K562 (cell line): ENCODE measurements around the gene FAM227A. TPM values are rescaled to one million over a fixed set of nuclear protein-coding genes. Genes with fewer than 3 reads are reported as not detected.
A peak's percentile ranks its signal among the peaks of the same experiment; 100 is the strongest.

Experiments used
- ATAC-seq: fragments of 200-7000 bp; cut with Tn5 transposase; 3 replicates; pipeline ENCODE4 v1.9.1; 2020; ENCODE audit warnings: moderate library complexity
- BruUV-seq: library from RNA; stranded (reverse); fragments of 400-500 nt; replicated peaks from 2 replicates; lab custom pipeline; 2021; lab: Mats Ljungman, UMichigan
- CTCF ChIA-PET: fragments of 300-600 bp; formaldehyde crosslinking; extraction: SDS; loops from one replicate; lab custom pipeline; 2021; ENCODE audit warnings: low intra/inter-chr PET ratio; lab: Yijun Ruan, JAX
- POLR2A ChIA-PET: fragments of 300-600, 350-650 bp; sonication (Branson Sonifier 250); formaldehyde crosslinking; extraction: SDS; loops from one replicate; lab custom pipeline; 2021; ENCODE audit warnings: antibody characterized with exemption, inconsistent platforms; lab: Yijun Ruan, JAX
- DNase-seq, 4 experiments: peaks; one replicate each; pipeline versions ENCODE4 v3.0.0 to v3.0.0-alpha.2; 2011 to 2018; ENCODE audit warnings: low spot score in 3 of 4, mixed read lengths in 3 of 4; ENCODE audit errors: extremely low read depth in 1 of 4
- FAIRE-seq: peaks from 2 replicates; lab custom pipeline; 2011; peaks lifted over from hg19 to GRCh38; lab: Jason Lieb, UNC
- H2AFZ ChIP-seq: 2 replicates; pipeline ENCODE4 v1.6.0; 2011; ENCODE audit warnings: low read depth, low read length, control low read depth, inconsistent platforms
- H3K27ac ChIP-seq: fragments of 200-600 bp; 3 replicates; pipeline ENCODE4 v1.8.0; 2011; ENCODE audit warnings: low read depth, mild to moderate bottlenecking, control low read depth, inconsistent platforms, low read length, moderate library complexity, mixed read lengths; ENCODE audit errors: extremely low read depth
- H3K27me3 ChIP-seq, 2 experiments: fragments of 300-600 bp in 1 of 2; 2 replicates in 1 of 2; 3 replicates in 1 of 2; pipeline versions ENCODE4 v1.6.0 to v1.8.0; 2011; ENCODE audit warnings: inconsistent platforms in 2 of 2, low read length in 2 of 2, mild to moderate bottlenecking in 1 of 2, mixed read lengths in 1 of 2, moderate library complexity in 1 of 2; ENCODE audit not compliant: control insufficient read depth in 2 of 2, insufficient read depth in 2 of 2
- H3K36me3 ChIP-seq: fragments of 300-600 bp; 3 replicates; pipeline ENCODE4 v1.8.0; 2011; ENCODE audit warnings: mild to moderate bottlenecking, low read length, inconsistent platforms; ENCODE audit not compliant: control insufficient read depth, insufficient read depth
- H3K4me1 ChIP-seq, 2 experiments: fragments of 200-600 bp in 1 of 2; replicated peaks in 1 of 2; 2 replicates in 1 of 2; 3 replicates in 1 of 2; pipeline versions ENCODE4 v1.5.1 to v1.8.0; 2011; ENCODE audit warnings: inconsistent platforms in 2 of 2, low read length in 2 of 2, mild to moderate bottlenecking in 1 of 2, mixed read lengths in 1 of 2, moderate library complexity in 1 of 2; ENCODE audit not compliant: control insufficient read depth in 2 of 2, insufficient read depth in 2 of 2
- H3K4me2 ChIP-seq: 2 replicates; pipeline ENCODE4 v1.6.1; 2011; ENCODE audit warnings: low read length, control low read depth, inconsistent platforms, mixed read lengths; ENCODE audit not compliant: insufficient read depth
- H3K4me3 ChIP-seq: fragments of 200-600 bp; sonication (generic), shearing (Covaris generic); 2 replicates; pipeline ENCODE4 v1.5.1; 2016; ENCODE audit warnings: control low read depth, inconsistent platforms
- H3K79me2 ChIP-seq: fragments of 200-600 bp; 3 replicates; pipeline ENCODE4 v1.8.0; 2011; ENCODE audit warnings: low read length, inconsistent platforms; ENCODE audit not compliant: control insufficient read depth, insufficient read depth
- H3K9ac ChIP-seq, 2 experiments: 2 replicates each; pipeline versions ENCODE4 v1.6.0 to v1.6.1; 2011; ENCODE audit warnings: low read depth in 2 of 2, low read length in 2 of 2, control low read depth in 1 of 2, inconsistent platforms in 1 of 2, mild to moderate bottlenecking in 1 of 2, mixed read lengths in 1 of 2; ENCODE audit not compliant: insufficient read depth in 1 of 2
- H3K9me1 ChIP-seq: one replicate; pipeline ENCODE4 v1.6.0; 2011; ENCODE audit warnings: inconsistent platforms, mild to moderate bottlenecking, low read length, moderate library complexity; ENCODE audit not compliant: control insufficient read depth, insufficient read depth
- H3K9me3 ChIP-seq: replicated peaks from 2 replicates; pipeline ENCODE4 v1.5.1; 2011; ENCODE audit warnings: low read depth, low read length, inconsistent platforms; ENCODE audit not compliant: control insufficient read depth, insufficient read depth
- H4K20me1 ChIP-seq: replicated peaks from 2 replicates; pipeline ENCODE4 v1.6.1; 2011; ENCODE audit warnings: low read length, inconsistent platforms, mixed read lengths; ENCODE audit not compliant: control insufficient read depth, insufficient read depth
- CXXC5 ChIP-seq: fragments of 250-450 bp; sonication (Bioruptor Pico); IDR thresholded peaks from 2 replicates; pipeline ENCODE4 v1.8.0; 2022; ENCODE audit warnings: inconsistent platforms, mild to moderate bottlenecking, moderate library complexity
- ELK3 ChIP-seq: fragments of 450-650 bp; formaldehyde crosslinking; IDR thresholded peaks from 2 replicates; pipeline ENCODE4 v1.4.0; 2020; ENCODE audit warnings: mild to moderate bottlenecking
- HDAC2 ChIP-seq: fragments of 450-650 bp; IDR thresholded peaks from 2 replicates; pipeline ENCODE4 v1.6.1; 2016; ENCODE audit warnings: mild to moderate bottlenecking
- ILF3 ChIP-seq: fragments of 450-650 bp; IDR thresholded peaks from 2 replicates; pipeline ENCODE4 v1.6.1; 2018; ENCODE audit warnings: antibody characterized with exemption, mild to moderate bottlenecking, moderate library complexity, borderline replicate concordance
- L3MBTL2 ChIP-seq: fragments of 450-650 bp; IDR thresholded peaks from 2 replicates; pipeline ENCODE4 v1.6.1; 2016; ENCODE audit warnings: mild to moderate bottlenecking, moderate library complexity
- LEF1 ChIP-seq: fragments of 450-650 bp; IDR thresholded peaks from 2 replicates; pipeline ENCODE4 v1.6.1; 2016; ENCODE audit warnings: mild to moderate bottlenecking
- MEF2D ChIP-seq: conservative IDR thresholded peaks from 2 replicates; pipeline ENCODE4 v1.6.1; 2016; ENCODE audit warnings: low read depth, missing genetic modification characterization, missing compliant biosample characterization
- RAD21 ChIP-seq, 2 experiments: fragments of 250-450 bp in 1 of 2; fragments of 450-650 bp in 1 of 2; sonication (Bioruptor Pico) in 1 of 2; formaldehyde crosslinking in 1 of 2; IDR thresholded peaks in 1 of 2; conservative IDR thresholded peaks in 1 of 2; 2 replicates each; pipeline versions ENCODE4 v1.4.0 to v1.8.0; 2020 to 2022; ENCODE audit warnings: mild to moderate bottlenecking in 2 of 2, moderate library complexity in 1 of 2
- RBM25 ChIP-seq: fragments of 200-400 bp; formaldehyde crosslinking; IDR thresholded peaks from 2 replicates; pipeline ENCODE4 v1.6.1; 2018; ENCODE audit warnings: low read length, low read depth, moderate library complexity; ENCODE audit not compliant: severe bottlenecking
- SAFB2 ChIP-seq: fragments of 200-400 bp; formaldehyde crosslinking; IDR thresholded peaks from 2 replicates; pipeline ENCODE4 v1.6.1; 2018; ENCODE audit warnings: borderline replicate concordance, low read length, low read depth, moderate library complexity; ENCODE audit not compliant: severe bottlenecking
- SIN3B ChIP-seq: fragments of 450-650 bp; IDR thresholded peaks from 2 replicates; pipeline ENCODE4 v1.6.1; 2017; ENCODE audit warnings: low read depth, mild to moderate bottlenecking, moderate library complexity
- ZEB2 ChIP-seq: fragments of 450-650 bp; IDR thresholded peaks from 2 replicates; pipeline ENCODE4 v1.6.1; 2016
- ZNF184 ChIP-seq: sonication (generic); formaldehyde crosslinking; IDR thresholded peaks from 2 replicates; pipeline ENCODE4 v1.5.0; 2020; ENCODE audit warnings: missing genetic modification reagents
- ZNF324 ChIP-seq: fragments of 250-450 bp; sonication (Bioruptor Pico); IDR thresholded peaks from 2 replicates; pipeline ENCODE4 v1.4.0; 2020; ENCODE audit warnings: mild to moderate bottlenecking
- WGBS: fragments of 100-300 bp; shearing (Covaris generic); methylation state at CpG from one replicate; pipeline ENCODE4 v1.1.6; 2016; ENCODE audit warnings: low coverage, mixed read lengths; ENCODE audit not compliant: insufficient coverage; ENCODE audit errors: missing lambda C conversion rate; 5-methylcytosine and 5-hydroxymethylcytosine counted together
- in situ Hi-C: fragments of 300-500 bp; cut with MboI; formaldehyde crosslinking; loops from 4 replicates; pipeline ENCODE4 v1.15.0; 2018; ENCODE audit warnings: inconsistent platforms, mixed read lengths
- intact Hi-C: fragments of 100-400 bp; cut with micrococcal nuclease; formaldehyde crosslinking; loops from 2 replicates; pipeline ENCODE4 v1.14.2; 2022
- polyA plus RNA-seq, 8 experiments: library from polyadenylated mRNA; depleted of rRNA in 4 of 8; stranded (reverse) in 5 of 8; unstranded in 3 of 8; fragments of >200 nt; fragmentation: Nextera tagmentation in 2 of 8; fragmentation: Illumina TruSeq in 1 of 8; extraction: Ambion mirVana in 2 of 8; extraction: Trizol in 1 of 8; gene quantifications; 2 replicates each; pipeline versions ENCODE4 v1.2.1 to v1.2.3, GENCODE V29; 2011 to 2014; ENCODE audit warnings: inconsistent platforms in 1 of 8, missing spikeins in 1 of 8
- total RNA-seq, 7 experiments: library from RNA; depleted of rRNA in 6 of 7; stranded (reverse); fragments of >200 nt in 6 of 7; fragmentation: Illumina TruSeq in 2 of 7; extraction: Trizol in 2 of 7; gene quantifications; 2 replicates each; pipeline versions ENCODE4 v1.2.1 to v1.2.3, GENCODE V29; 2011 to 2021; ENCODE audit warnings: low replicate concordance in 1 of 7
- TF ChIP-seq, protein P1 (sequence below): fragments of 250-450 bp; sonication (Bioruptor Pico); IDR thresholded peaks from 2 replicates; pipeline ENCODE4 v1.5.0; 2020; ENCODE audit warnings: mild to moderate bottlenecking, borderline replicate concordance
- TF ChIP-seq, protein P2 (sequence below): sonication (generic); formaldehyde crosslinking; IDR thresholded peaks from 2 replicates; pipeline ENCODE4 v1.9.0; 2022; ENCODE audit warnings: mild to moderate bottlenecking, missing genetic modification reagents
- TF ChIP-seq, protein P3 (sequence below): sonication (generic); formaldehyde crosslinking; IDR thresholded peaks from 2 replicates; pipeline ENCODE4 v1.9.0; 2022; ENCODE audit warnings: mild to moderate bottlenecking, missing genetic modification reagents

FAM227A gene
- total and polyA plus RNA-seq, 9 of the 15 experiments (the other 6 are each of a cell fraction or from before 2014, with no cell fraction given): 0.10 to 2.2 (median 0.83) TPM

- no peaks in the 10 kb centered on the region for H4K20me1 ChIP-seq
- FAIRE-seq (no peak), ATAC-seq (0 out of 3 replicates have a peak, but pooled peaks have one; percentile 6), DNase-seq (peak in 1 of 4 experiments; percentile 41)
- peak overlapping the region; percentile 76 to 90 for H3K9ac ChIP-seq
- no peaks in the 10 kb centered on the region for H3K9me3 ChIP-seq
- ChIA-PET POLR2A (interaction anchor here (0.6 kb wide), 1 partner anchor 29 kb away, joined by 3 read pairs; no protein-coding TSS in a partner anchor), CTCF (no interaction called here)
- in situ Hi-C loops (loop anchor here (10.0 kb wide), 1 partner anchor 466 kb away; no protein-coding TSS in a partner anchor), intact Hi-C loops (loop anchor here (5.0 to 10.0 kb wide), 4 partner anchors 59 to 519 kb away; no protein-coding TSS in a partner anchor)
- H3K27ac ChIP-seq: peak overlapping the region; percentile 84
- H3K79me2 ChIP-seq: peaks cover 8% of the 10 kb centered on the region; the same call in 2 of the 3 replicates
- 8% methylated on average over 14 of the region's 14 CpGs for WGBS
- BruUV-seq: TSS peak; percentile 91
- H3K4me1 ChIP-seq: peaks cover 4 to 8% of the 10 kb centered on the region in 2 experiments; a peak in 4 of 5 replicates
- TF ChIP-seq ELK3 (CRISPR knock-in tag) (no peak), L3MBTL2 (peak; percentile 44; the same call in 1 of the 2 replicates), ZNF324 (no peak), MEF2D (tag) (no peak), CXXC5 (CRISPR knock-in tag) (0 out of 2 replicates have a peak, but pooled peaks have one; percentile 11), HDAC2 (0 out of 2 replicates have a peak, but pooled peaks have one; percentile 6), ZEB2 (no peak), SIN3B (no peak), ILF3 (no peak), LEF1 (no peak), RBM25 (no peak), SAFB2 (no peak), RAD21 (CRISPR knock-in tag; conservative IDR thresholded peaks at IDR 0.05 in 1 of 2, IDR thresholded peaks at IDR 0.05 in 1 of 2) (0 out of 4 replicates have a peak, but pooled peaks of 1 of the 2 experiments have one; percentile 3), ZNF184 (CRISPR knock-in tag) (no peak)
- TF ChIP-seq, protein P1, sequence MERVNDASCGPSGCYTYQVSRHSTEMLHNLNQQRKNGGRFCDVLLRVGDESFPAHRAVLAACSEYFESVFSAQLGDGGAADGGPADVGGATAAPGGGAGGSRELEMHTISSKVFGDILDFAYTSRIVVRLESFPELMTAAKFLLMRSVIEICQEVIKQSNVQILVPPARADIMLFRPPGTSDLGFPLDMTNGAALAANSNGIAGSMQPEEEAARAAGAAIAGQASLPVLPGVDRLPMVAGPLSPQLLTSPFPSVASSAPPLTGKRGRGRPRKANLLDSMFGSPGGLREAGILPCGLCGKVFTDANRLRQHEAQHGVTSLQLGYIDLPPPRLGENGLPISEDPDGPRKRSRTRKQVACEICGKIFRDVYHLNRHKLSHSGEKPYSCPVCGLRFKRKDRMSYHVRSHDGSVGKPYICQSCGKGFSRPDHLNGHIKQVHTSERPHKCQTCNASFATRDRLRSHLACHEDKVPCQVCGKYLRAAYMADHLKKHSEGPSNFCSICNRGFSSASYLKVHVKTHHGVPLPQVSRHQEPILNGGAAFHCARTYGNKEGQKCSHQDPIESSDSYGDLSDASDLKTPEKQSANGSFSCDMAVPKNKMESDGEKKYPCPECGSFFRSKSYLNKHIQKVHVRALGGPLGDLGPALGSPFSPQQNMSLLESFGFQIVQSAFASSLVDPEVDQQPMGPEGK: no peak
- TF ChIP-seq, protein P2, sequence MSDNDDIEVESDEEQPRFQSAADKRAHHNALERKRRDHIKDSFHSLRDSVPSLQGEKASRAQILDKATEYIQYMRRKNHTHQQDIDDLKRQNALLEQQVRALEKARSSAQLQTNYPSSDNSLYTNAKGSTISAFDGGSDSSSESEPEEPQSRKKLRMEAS: 0 out of 2 replicates have a peak, but pooled peaks have one; percentile 22
- TF ChIP-seq, protein P3, sequence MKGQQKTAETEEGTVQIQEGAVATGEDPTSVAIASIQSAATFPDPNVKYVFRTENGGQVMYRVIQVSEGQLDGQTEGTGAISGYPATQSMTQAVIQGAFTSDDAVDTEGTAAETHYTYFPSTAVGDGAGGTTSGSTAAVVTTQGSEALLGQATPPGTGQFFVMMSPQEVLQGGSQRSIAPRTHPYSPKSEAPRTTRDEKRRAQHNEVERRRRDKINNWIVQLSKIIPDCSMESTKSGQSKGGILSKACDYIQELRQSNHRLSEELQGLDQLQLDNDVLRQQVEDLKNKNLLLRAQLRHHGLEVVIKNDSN (CRISPR knock-in tag): no peak
- peak overlapping the region; percentile 51 for H3K4me3 ChIP-seq
- peak overlapping the region; percentile 98 for H2AFZ ChIP-seq
- H3K9me1 ChIP-seq: no peaks in the 10 kb centered on the region
- no peaks in the 10 kb centered on the region for H3K27me3 ChIP-seq
- H3K4me2 ChIP-seq: peak overlapping the region; percentile 80
- no peaks in the 10 kb centered on the region for H3K36me3 ChIP-seq
Measured at GRCh38 chr22:38570779-38571364, 85.3 kb downstream of the FAM227A start.
